MM.1S (cell line): Measurements from ENCODE around the gene CLIP4.

Experiments
- CTCF ChIP-seq: fragments of 300-600 bp; sonication (generic); IDR thresholded peaks from 2 replicates; pipeline ENCODE4 v1.5.1; 2016; ENCODE audit warnings: antibody characterized with exemption, low read length, mixed read lengths
- EZH2 ChIP-seq: fragments of 300-600 bp; sonication (generic); optimal IDR thresholded peaks from 2 replicates; pipeline ENCODE3; 2017; ENCODE audit warnings: low read depth, mild to moderate bottlenecking, antibody characterized with exemption, low read length, mixed read lengths

DNA sequence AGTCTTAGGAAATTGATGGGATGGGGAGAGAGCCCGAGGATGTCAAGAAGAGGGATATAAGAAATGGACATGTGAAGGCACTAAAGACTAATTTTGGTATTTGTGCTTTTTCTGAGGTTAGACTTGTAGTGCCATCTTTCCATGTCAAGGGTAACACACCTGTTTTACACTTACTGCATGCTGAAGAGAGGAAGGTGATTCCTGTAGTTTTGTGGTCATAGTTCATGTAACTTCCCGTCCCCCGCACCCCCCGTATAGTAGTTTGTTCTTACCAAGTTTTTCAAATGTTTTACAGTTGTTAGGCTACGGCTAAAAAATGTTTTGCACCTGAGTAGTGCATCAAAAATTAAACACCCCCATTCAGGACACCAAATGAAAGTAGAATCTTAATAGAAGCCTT lies 73.8 kb downstream of the CLIP4 start:
- TF ChIP-seq CTCF (no peak), EZH2 (no peak)
